ENCODE measurements around the gene RXFP4. TPM values are rescaled to one million over a fixed set of nuclear protein-coding genes. Genes with fewer than 3 reads are reported as not detected.

The RXFP4 gene
- total and polyA plus RNA-seq, 10 donors = 0.06 to 0.88 TPM; not detected in 8

GRCh38 chr1:155918660-155919059, 22.8 kb upstream of the RXFP4 start:
- intact Hi-C loops (cut with DNase I; ENCODE audit: low total_unique reads) = no loop called here
- Histone ChIP-seq H3K4me3 (no peak overlapping the region), H3K36me3 (peaks cover 6 to 100% (median 98%) of the 10 kb centered on the region in 6 donors), H3K27ac (no peak overlapping the region), H3K4me1 (no peaks in the 10 kb centered on the region), H3K27me3 (replicated peaks in 1 of 7) (no peaks in the 10 kb centered on the region), H3K9me3 (no peaks in the 10 kb centered on the region)
- 72 to 88% (median 80%) methylated on average over 3 of the region's 3 CpGs for WGBS, 5 donors
- TF ChIP-seq POLR2A (IDR thresholded peaks at IDR 0.05) = no peak
- no peak for TF ChIP-seq CTCF (IDR thresholded peaks at IDR 0.05 in 8 of 11, conservative IDR thresholded peaks at IDR 0.05 in 3 of 11)
- TF ChIP-seq POLR2AphosphoS5 (IDR thresholded peaks at IDR 0.05) = no peak
- no peak for DNase-seq

GRCh38 chr1:155919801-155920200, 21.6 kb upstream of the RXFP4 start:
- H3K27ac ChIP-seq = no peak overlapping the region
- H3K4me3 ChIP-seq = no peak overlapping the region
- H3K36me3 ChIP-seq = peaks cover 6 to 100% (median 99%) of the 10 kb centered on the region in 6 donors
- DNase-seq = no peak
- H3K9me3 ChIP-seq = no peaks in the 10 kb centered on the region
- intact Hi-C loops (cut with DNase I; ENCODE audit: low total_unique reads) = no loop called here
- no peaks in the 10 kb centered on the region for H3K4me1 ChIP-seq
- H3K27me3 ChIP-seq (replicated peaks in 1 of 7) = no peaks in the 10 kb centered on the region
- 95 to 100% (median 98%) methylated on average over 2 of the region's 2 CpGs for WGBS, 5 donors
- TF ChIP-seq CTCF (IDR thresholded peaks at IDR 0.05 in 8 of 11, conservative IDR thresholded peaks at IDR 0.05 in 3 of 11) (no peak), POLR2AphosphoS5 (IDR thresholded peaks at IDR 0.05) (no peak), POLR2A (IDR thresholded peaks at IDR 0.05) (no peak)

GRCh38 chr1:155920717-155921116, 20.7 kb upstream of the RXFP4 start:
- no peaks in the 10 kb centered on the region for H3K27me3 ChIP-seq (replicated peaks in 1 of 7)
- TF ChIP-seq POLR2AphosphoS5 (IDR thresholded peaks at IDR 0.05) = no peak
- no peak for TF ChIP-seq CTCF (IDR thresholded peaks at IDR 0.05 in 8 of 11, conservative IDR thresholded peaks at IDR 0.05 in 3 of 11)
- TF ChIP-seq POLR2A (IDR thresholded peaks at IDR 0.05) = no peak
- H3K27ac ChIP-seq = no peak overlapping the region
- H3K4me1 ChIP-seq = no peaks in the 10 kb centered on the region
- no peaks in the 10 kb centered on the region for H3K9me3 ChIP-seq
- H3K4me3 ChIP-seq = no peak overlapping the region
- DNase-seq = no peak
- intact Hi-C loops (cut with DNase I; ENCODE audit: low total_unique reads) = no loop called here
- H3K36me3 ChIP-seq = peaks cover 10 to 100% (median 99%) of the 10 kb centered on the region in 6 donors
- 94 to 100% (median 96%) methylated on average over 3 of the region's 3 CpGs for WGBS, 5 donors

- H3K4me1 ChIP-seq = peaks cover 4 to 23% (median 12%) of the 10 kb centered on the region in 6 donors
- no peak for TF ChIP-seq CTCF (IDR thresholded peaks at IDR 0.05 in 8 of 11, conservative IDR thresholded peaks at IDR 0.05 in 3 of 11)
- no peak for TF ChIP-seq POLR2A (IDR thresholded peaks at IDR 0.05)
- no peak for TF ChIP-seq POLR2AphosphoS5 (IDR thresholded peaks at IDR 0.05)
- DNase-seq = no peak
- H3K27me3 ChIP-seq (replicated peaks in 1 of 7) = no peaks in the 10 kb centered on the region
- no peak overlapping the region for H3K4me3 ChIP-seq
- peaks cover 6 to 100% (median 96%) of the 10 kb centered on the region in 6 donors for H3K36me3 ChIP-seq
- intact Hi-C loops (cut with DNase I; ENCODE audit: low total_unique reads) = no loop called here
- WGBS, 5 donors = 97 to 100% (median 99%) methylated on average over 2 of the region's 2 CpGs
- H3K27ac ChIP-seq = no peak overlapping the region
- H3K9me3 ChIP-seq = no peaks in the 10 kb centered on the region
These were observed 15.9 kb upstream of the RXFP4 start for GRCh38 chr1:155925506-155925905.
